H1 (cell line): ENCODE measurements around the gene ATPAF2. TPM values are rescaled to one million over a fixed set of nuclear protein-coding genes. Genes with fewer than 3 reads are reported as not detected.

Experiments
- CTCF ChIA-PET: fragments of 300-600 bp; sonication (Branson Sonifier 250); formaldehyde crosslinking; loops from one replicate; lab custom pipeline; 2021; ENCODE audit not compliant: partially characterized antibody; lab: Charles Lee
- POLR2A ChIA-PET: fragments of 300-600 bp; sonication (Branson Sonifier 250); formaldehyde crosslinking; loops from one replicate; lab custom pipeline; 2021; ENCODE audit warnings: inconsistent platforms; ENCODE audit not compliant: partially characterized antibody; lab: Charles Lee
- DNase-seq, 2 experiments: peaks; one replicate each; pipeline versions ENCODE4 v3.0.0 to v3.0.0-alpha.2; 2010 to 2022; ENCODE audit warnings: low spot score in 2 of 2, low read depth in 1 of 2, mixed read lengths in 1 of 2
- FAIRE-seq: peaks from 2 replicates; lab custom pipeline; 2011; peaks lifted over from hg19 to GRCh38; lab: Jason Lieb, UNC
- H2AFZ ChIP-seq: 2 replicates; pipeline ENCODE4 v1.8.1; 2012; ENCODE audit warnings: low read length, inconsistent platforms
- H2AK5ac ChIP-seq: 2 replicates; pipeline ENCODE4 v1.6.1; 2013; ENCODE audit warnings: low read depth, low read length
- H2BK120ac ChIP-seq: replicated peaks from 2 replicates; pipeline ENCODE3; 2013; ENCODE audit warnings: low read depth, low read length, inconsistent platforms
- H2BK12ac ChIP-seq: 2 replicates; pipeline ENCODE4 v1.6.1; 2013; ENCODE audit warnings: low read depth, low read length
- H2BK15ac ChIP-seq: 2 replicates; pipeline ENCODE4 v1.6.1; 2013; ENCODE audit warnings: low read length
- H2BK20ac ChIP-seq: 2 replicates; pipeline ENCODE4 v1.6.1; 2013; ENCODE audit warnings: low read length
- H2BK5ac ChIP-seq: 2 replicates; pipeline ENCODE4 v1.6.1; 2013; ENCODE audit warnings: low read depth, low read length
- H3K14ac ChIP-seq: 2 replicates; pipeline ENCODE4 v1.6.1; 2013; ENCODE audit warnings: inconsistent platforms; ENCODE audit not compliant: insufficient read length
- H3K18ac ChIP-seq: 2 replicates; pipeline ENCODE4 v1.6.1; 2013; ENCODE audit warnings: low read length; ENCODE audit errors: extremely low read depth
- H3K23ac ChIP-seq: 2 replicates; pipeline ENCODE4 v1.6.1; 2013; ENCODE audit warnings: inconsistent platforms; ENCODE audit not compliant: insufficient read length
- H3K23me2 ChIP-seq: 2 replicates; pipeline ENCODE4 v1.6.1; 2013; ENCODE audit warnings: low read depth, low read length
- H3K27ac ChIP-seq: 2 replicates; pipeline ENCODE4 v1.6.1; 2011; ENCODE audit warnings: low read depth, low read length, inconsistent platforms
- H3K27me3 ChIP-seq, 4 experiments: replicated peaks in 1 of 4; 1 replicate in 1 of 4; 2 replicates in 3 of 4; pipeline versions ENCODE4 v1.6.1 to v1.8.1; 2011 to 2013; ENCODE audit warnings: low read length in 3 of 4, mild to moderate bottlenecking in 3 of 4, inconsistent platforms in 2 of 4, mixed read lengths in 2 of 4, moderate library complexity in 1 of 4; ENCODE audit not compliant: control insufficient read depth in 3 of 4, insufficient read depth in 3 of 4; ENCODE audit errors: extremely low read depth in 1 of 4
- H3K36me3 ChIP-seq, 4 experiments: 2 replicates each; pipeline versions ENCODE4 v1.6.1 to v1.8.1; 2011 to 2013; ENCODE audit warnings: mild to moderate bottlenecking in 4 of 4, low read length in 3 of 4, moderate library complexity in 2 of 4, control low read depth in 1 of 4, inconsistent platforms in 1 of 4; ENCODE audit not compliant: insufficient read depth in 4 of 4, control insufficient read depth in 2 of 4
- H3K4ac ChIP-seq: replicated peaks from 2 replicates; pipeline ENCODE3; 2013; ENCODE audit warnings: low read length, low read depth, mixed read lengths, inconsistent platforms; ENCODE audit not compliant: insufficient read length
- H3K4me1 ChIP-seq, 4 experiments: replicated peaks in 1 of 4; 1 replicate in 1 of 4; 2 replicates in 3 of 4; pipeline versions ENCODE4 v1.6.1 to v1.8.1; 2011 to 2013; ENCODE audit warnings: low read length in 3 of 4, inconsistent platforms in 2 of 4, mixed read lengths in 1 of 4; ENCODE audit not compliant: insufficient read depth in 4 of 4, control insufficient read depth in 3 of 4
- H3K4me2 ChIP-seq, 2 experiments: 2 replicates each; pipeline versions ENCODE4 v1.6.1 to v1.8.1; 2011 to 2013; ENCODE audit warnings: low read depth in 2 of 2, low read length in 2 of 2, control low read depth in 1 of 2, inconsistent platforms in 1 of 2, mild to moderate bottlenecking in 1 of 2; ENCODE audit not compliant: insufficient read depth in 1 of 2
- H3K4me3 ChIP-seq, 4 experiments: fragments of 200-600, 300-600 bp in 1 of 4; sonication (generic), shearing (Covaris generic), sonication (Bioruptor Twin) in 1 of 4; 2 replicates each; pipeline versions ENCODE4 v1.5.1 to v1.8.1; 2011 to 2016; ENCODE audit warnings: low read length in 4 of 4, low read depth in 3 of 4, control low read depth in 2 of 4, inconsistent platforms in 2 of 4, mild to moderate bottlenecking in 2 of 4, mixed read lengths in 1 of 4, moderate library complexity in 1 of 4; ENCODE audit not compliant: insufficient read depth in 2 of 4; ENCODE audit errors: extremely low read depth in 1 of 4
- H3K56ac ChIP-seq: replicated peaks from 2 replicates; pipeline ENCODE3; 2013; ENCODE audit warnings: low read depth, mild to moderate bottlenecking, mixed read lengths, low read length, inconsistent platforms; ENCODE audit not compliant: insufficient read length
- H3K79me1 ChIP-seq: 2 replicates; pipeline ENCODE4 v1.6.1; 2013; ENCODE audit warnings: low read depth, low read length, control low read depth
- H3K79me2 ChIP-seq, 2 experiments: 2 replicates each; pipeline versions ENCODE4 v1.6.1 to v1.8.1; 2012 to 2013; ENCODE audit warnings: low read length in 2 of 2, mild to moderate bottlenecking in 2 of 2, inconsistent platforms in 1 of 2; ENCODE audit not compliant: insufficient read depth in 2 of 2, control insufficient read depth in 1 of 2
- H3K9ac ChIP-seq, 4 experiments: replicated peaks in 1 of 4; 1 replicate in 1 of 4; 2 replicates in 3 of 4; pipeline versions ENCODE4 v1.6.1 to v1.8.1; 2011 to 2013; ENCODE audit warnings: low read depth in 3 of 4, low read length in 3 of 4, control low read depth in 2 of 4, mild to moderate bottlenecking in 2 of 4, moderate library complexity in 2 of 4, inconsistent platforms in 1 of 4; ENCODE audit errors: extremely low read depth in 1 of 4
- H3K9me3 ChIP-seq, 2 experiments: 2 replicates each; pipeline versions ENCODE4 v1.6.1 to v1.8.1; 2012 to 2013; ENCODE audit warnings: mild to moderate bottlenecking in 2 of 2, moderate library complexity in 2 of 2, control low read depth in 1 of 2, inconsistent platforms in 1 of 2, low read depth in 1 of 2, low read length in 1 of 2, mixed read lengths in 1 of 2; ENCODE audit not compliant: insufficient read depth in 2 of 2
- H4K20me1 ChIP-seq, 2 experiments: replicated peaks in 1 of 2; 2 replicates each; pipeline versions ENCODE3 to v1.8.1; 2011 to 2013; ENCODE audit warnings: inconsistent platforms in 2 of 2, low read length in 2 of 2, mild to moderate bottlenecking in 1 of 2; ENCODE audit not compliant: insufficient read depth in 2 of 2, control insufficient read depth in 1 of 2
- H4K5ac ChIP-seq: 2 replicates; pipeline ENCODE4 v1.6.1; 2013; ENCODE audit warnings: low read length, low read depth, mixed read lengths, inconsistent platforms; ENCODE audit not compliant: insufficient read length
- H4K8ac ChIP-seq: 2 replicates; pipeline ENCODE4 v1.8.0; 2013; ENCODE audit warnings: mild to moderate bottlenecking, moderate library complexity, low read length, inconsistent platforms; ENCODE audit not compliant: insufficient read depth; ENCODE audit errors: extremely low read depth
- H4K91ac ChIP-seq: replicated peaks from 2 replicates; pipeline ENCODE3; 2013; ENCODE audit warnings: low read length, mixed read lengths, inconsistent platforms; ENCODE audit not compliant: insufficient read length
- CHD2 ChIP-seq: IDR thresholded peaks from 2 replicates; pipeline ENCODE4 v1.6.1; 2012; ENCODE audit warnings: low read length, improper control_type of control experiment
- CREB1 ChIP-seq: IDR thresholded peaks from 2 replicates; pipeline ENCODE4 v1.6.1; 2012; ENCODE audit warnings: inconsistent platforms
- HDAC6 ChIP-seq: IDR thresholded peaks from one replicate; pipeline ENCODE4 v1.7.1; 2012; ENCODE audit warnings: low read depth, mild to moderate bottlenecking, inconsistent platforms, low read length, moderate library complexity
- NRF1 ChIP-seq: IDR thresholded peaks from 2 replicates; pipeline ENCODE4 v1.6.1; 2011; ENCODE audit warnings: mild to moderate bottlenecking, low read depth, low read length, improper control_type of control experiment
- SP2 ChIP-seq: IDR thresholded peaks from 2 replicates; pipeline ENCODE4 v1.6.1; 2012; ENCODE audit warnings: mild to moderate bottlenecking, low read length, inconsistent platforms
- TEAD4 ChIP-seq: IDR thresholded peaks from 2 replicates; pipeline ENCODE4 v1.6.1; 2012; ENCODE audit warnings: low read depth, low read length, inconsistent platforms, mixed read lengths
- WGBS, 2 experiments: shearing (Covaris generic) in 1 of 2; methylation state at CpG; one replicate each; pipeline versions ENCODE4 v1.1.6 to v1.1.7; 2013 to 2015; ENCODE audit warnings: low lambda C conversion rate in 2 of 2, mixed read lengths in 2 of 2, inconsistent platforms in 1 of 2, low coverage in 1 of 2, missing lambda C conversion rate in 1 of 2; ENCODE audit not compliant: insufficient replicate concordance in 2 of 2, insufficient coverage in 1 of 2, insufficient read length in 1 of 2; ENCODE audit errors: extremely low coverage in 1 of 2, missing lambda C conversion rate in 1 of 2; 5-methylcytosine and 5-hydroxymethylcytosine counted together
- polyA plus RNA-seq, 7 experiments: library from polyadenylated mRNA; depleted of rRNA in 3 of 7; stranded (reverse) in 5 of 7; unstranded in 2 of 7; fragments of >200 nt in 5 of 7; fragments of 200-250 nt in 2 of 7; gene quantifications; 1 replicate in 5 of 7; 2 replicates in 1 of 7; 4 replicates in 1 of 7; pipeline versions ENCODE4 v1.2.1 to v1.2.3, GENCODE V29; 2011 to 2013; ENCODE audit warnings: missing spikeins in 2 of 7, mixed read lengths in 2 of 7
- total RNA-seq: library from RNA; stranded (reverse); fragmentation: NEBNext Ultra II Directional; extraction: Animal tissue kit (Norgen Biotek cat#: 25700); gene quantifications from 2 replicates; pipeline ENCODE4 v1.2.1, GENCODE V29; 2021

ATPAF2 gene
- total and polyA plus RNA-seq, 2 of the 8 experiments (the other 6 are each of a cell fraction or from before 2014, with no cell fraction given), result 19.6 to 22.9 TPM

- Histone ChIP-seq H3K18ac (no peak overlapping the region), H2AFZ (no peak overlapping the region), H4K5ac (no peak overlapping the region), H3K9me3 (no peaks in the 10 kb centered on the region), H2AK5ac (no peak overlapping the region), H3K4me1 (no peaks in the 10 kb centered on the region), H2BK20ac (no peak overlapping the region), H3K27me3 (no peaks in the 10 kb centered on the region; a peak in 1 of 7 replicates), H3K14ac (no peak overlapping the region), H3K56ac (no peak overlapping the region), H2BK15ac (no peak overlapping the region), H2BK120ac (no peak overlapping the region), H3K79me1 (peaks cover 2% of the 10 kb centered on the region), H3K79me2 (no peaks in the 10 kb centered on the region), H4K20me1 (peaks cover 0 to 1% of the 10 kb centered on the region in 2 experiments), H2BK12ac (no peak overlapping the region), H2BK5ac (no peak overlapping the region), H4K8ac (no peak overlapping the region), H3K4me2 (no peak overlapping the region), H3K23me2 (no peaks in the 10 kb centered on the region), H3K27ac (no peak overlapping the region), H3K4me3 (no peak overlapping the region), H4K91ac (no peak overlapping the region), H3K36me3 (no peaks in the 10 kb centered on the region; a peak in 1 of 8 replicates), H3K9ac (no peak overlapping the region), H3K23ac (no peak overlapping the region), H3K4ac (no peak overlapping the region)
- ChIA-PET POLR2A (interaction anchor here (1.4 to 1.5 kb wide), 2 partner anchors 11 to 19 kb away, joined by 3 to 5 read pairs; no protein-coding TSS in a partner anchor), CTCF (interaction anchor here (1.0 to 3.7 kb wide), 4 partner anchors 13 to 108 kb away, joined by 4 to 16 read pairs (median 6); no protein-coding TSS in a partner anchor)
- no peak for FAIRE-seq
- no peak for TF ChIP-seq TEAD4
- TF ChIP-seq NRF1, result no peak
- no peak for TF ChIP-seq SP2
- TF ChIP-seq CHD2, result no peak
- TF ChIP-seq CREB1, result no peak
- no peak for TF ChIP-seq HDAC6
- WGBS, 2 experiments, result 89% methylated on average over 6 of the region's 6 CpGs; no CpG with 5 or more reads in 1 of the 2 experiments
- DNase-seq, result no peak
Observed at GRCh38 chr17:18027280-18027679, 11.7 kb downstream of the ATPAF2 start.
